Measurements from ENCODE around the gene MGP. TPM values are rescaled to one million over a fixed set of nuclear protein-coding genes. Genes with fewer than 3 reads are reported as not detected.

The MGP gene
- total RNA-seq, 4 donors from 2014 or later: 506 to 706 (median 636) TPM

GRCh38 chr12:14880890-14881453 lies 4.7 kb downstream of the MGP start:
- H3K36me3 ChIP-seq: peaks cover 0 to 13% of the 10 kb centered on the region in 2 donors
- no peak overlapping the region for H3K27ac ChIP-seq
- no peaks in the 10 kb centered on the region for H3K27me3 ChIP-seq
- no peaks in the 10 kb centered on the region for H3K9me3 ChIP-seq
- peaks cover 0 to 20% (median 0%) of the 10 kb centered on the region in 3 donors for H3K4me1 ChIP-seq
- 68 to 78% methylated on average over 6 of the region's 6 CpGs for WGBS, 2 donors (ENCODE audit: low coverage in 1 of 2)
- H3K4me3 ChIP-seq: no peak overlapping the region
- TF ChIP-seq POLR2A (IDR thresholded peaks at IDR 0.05) (no peak), EP300 (IDR thresholded peaks at IDR 0.05) (no peak), POLR2AphosphoS5 (IDR thresholded peaks at IDR 0.05) (no peak), CTCF (IDR thresholded peaks at IDR 0.05) (no peak)
- ATAC-seq: no peak

DNA sequence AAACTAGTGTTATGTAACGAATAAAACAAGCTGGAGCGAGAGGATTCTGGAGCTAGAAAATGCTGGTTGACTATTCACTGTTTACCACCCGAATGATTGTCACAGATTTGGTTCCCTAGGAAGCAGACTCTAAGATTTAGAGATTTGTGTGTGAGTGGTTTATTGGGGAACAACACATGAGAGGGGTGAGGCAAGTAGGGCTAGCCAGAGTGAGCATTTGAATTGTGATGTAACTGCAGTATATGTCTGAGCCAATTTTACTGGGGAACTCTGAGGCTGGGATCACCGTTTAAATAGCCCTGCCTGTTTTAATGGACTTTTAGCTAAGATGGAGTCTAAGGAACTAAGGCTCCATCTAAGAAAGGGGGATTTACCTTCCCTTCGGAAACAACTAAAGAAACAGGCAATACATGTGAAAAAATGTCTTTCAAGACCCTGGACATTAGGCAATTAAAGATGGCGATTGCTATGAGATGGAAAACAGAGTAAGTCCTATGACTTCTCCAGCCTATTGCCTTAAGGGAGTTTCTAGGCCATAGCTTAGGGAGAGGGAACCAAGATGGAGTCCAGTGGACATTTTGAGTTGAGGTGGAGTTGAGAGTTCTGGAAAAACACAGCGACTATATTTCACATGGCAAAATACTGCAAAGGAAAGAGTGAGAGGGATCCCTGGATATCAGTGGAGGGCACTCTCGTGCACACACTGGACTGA lies 6.3 kb downstream of the MGP start:
- Histone ChIP-seq H3K4me1 (peaks cover 0 to 13% (median 0%) of the 10 kb centered on the region in 3 donors), H3K27ac (no peak overlapping the region), H3K27me3 (no peaks in the 10 kb centered on the region), H3K4me3 (no peak overlapping the region), H3K36me3 (peaks cover 0 to 13% of the 10 kb centered on the region in 2 donors), H3K9me3 (no peaks in the 10 kb centered on the region)
- 76 to 86% methylated on average over 4 to 8 of the region's 8 CpGs for WGBS, 2 donors (ENCODE audit: low coverage in 1 of 2)
- no peak for TF ChIP-seq CTCF (IDR thresholded peaks at IDR 0.05)
- no peak for TF ChIP-seq POLR2A (IDR thresholded peaks at IDR 0.05)
- no peak for TF ChIP-seq EP300 (IDR thresholded peaks at IDR 0.05)
- peak; percentile 38 for ATAC-seq

DNA sequence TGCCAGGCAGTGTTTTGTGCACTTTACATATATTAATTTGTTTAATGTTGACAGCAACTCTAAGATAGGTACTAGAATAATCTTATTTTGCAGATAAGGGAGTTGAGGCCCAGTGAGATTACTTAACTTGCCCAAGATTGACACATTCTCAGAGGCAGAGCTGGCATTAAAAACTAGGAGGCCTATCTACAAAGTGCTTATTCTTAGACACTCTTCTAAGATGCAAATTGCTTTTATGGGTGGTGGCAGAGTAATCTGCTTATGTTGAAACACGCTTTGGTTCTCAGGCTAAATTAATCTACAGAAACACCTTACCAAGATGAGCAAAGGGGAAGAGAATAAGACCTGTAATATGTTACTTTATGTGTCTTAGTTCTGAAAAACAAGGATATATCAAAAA lies 7.2 kb downstream of the MGP start:
- no peaks in the 10 kb centered on the region for H3K9me3 ChIP-seq
- TF ChIP-seq CTCF (IDR thresholded peaks at IDR 0.05) (no peak), EP300 (IDR thresholded peaks at IDR 0.05) (no peak), POLR2A (IDR thresholded peaks at IDR 0.05) (no peak), POLR2AphosphoS5 (IDR thresholded peaks at IDR 0.05) (no peak)
- peaks cover 0 to 4% (median 0%) of the 10 kb centered on the region in 3 donors for H3K4me1 ChIP-seq
- no peak overlapping the region for H3K27ac ChIP-seq
- 86 to 89% methylated on average over 1 of the region's 1 CpG for WGBS, 2 donors (ENCODE audit: low coverage in 1 of 2)
- no peak for ATAC-seq
- H3K27me3 ChIP-seq: no peaks in the 10 kb centered on the region
- H3K36me3 ChIP-seq: peaks cover 0 to 13% of the 10 kb centered on the region in 2 donors
- no peak overlapping the region for H3K4me3 ChIP-seq

DNA sequence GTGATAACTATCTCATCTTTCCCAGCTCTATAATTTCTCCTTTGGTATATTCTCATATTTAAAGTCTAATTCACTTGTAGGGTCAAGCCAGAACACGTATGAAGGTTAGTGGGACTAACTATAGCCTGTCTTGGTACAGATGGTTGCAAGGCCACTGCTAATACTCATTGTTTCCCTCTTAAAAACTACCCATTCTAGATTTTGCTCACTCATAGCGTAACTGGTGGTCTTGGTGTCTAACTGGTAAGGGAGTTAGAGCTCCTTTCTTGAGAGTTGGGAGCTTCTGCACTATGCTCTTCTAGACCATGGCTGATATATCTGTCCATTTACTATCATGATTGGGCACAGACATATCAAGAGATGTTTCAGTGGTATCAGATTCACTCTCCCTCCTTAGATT lies 8.8 kb downstream of the MGP start:
- no peak for TF ChIP-seq EP300 (IDR thresholded peaks at IDR 0.05)
- no peak for TF ChIP-seq CTCF (IDR thresholded peaks at IDR 0.05)
- TF ChIP-seq POLR2A (IDR thresholded peaks at IDR 0.05): no peak
- TF ChIP-seq POLR2AphosphoS5 (IDR thresholded peaks at IDR 0.05): no peak
- H3K9me3 ChIP-seq: no peaks in the 10 kb centered on the region
- H3K27ac ChIP-seq: no peak overlapping the region
- H3K4me1 ChIP-seq: peaks cover 0 to 4% (median 0%) of the 10 kb centered on the region in 3 donors
- H3K36me3 ChIP-seq: peaks cover 0 to 6% of the 10 kb centered on the region in 2 donors
- ATAC-seq: no peak
- WGBS, 2 donors (ENCODE audit: low coverage in 1 of 2): 44 to 71% methylated on average over 1 to 2 of the region's 2 CpGs
- H3K27me3 ChIP-seq: no peaks in the 10 kb centered on the region
- no peak overlapping the region for H3K4me3 ChIP-seq

DNA sequence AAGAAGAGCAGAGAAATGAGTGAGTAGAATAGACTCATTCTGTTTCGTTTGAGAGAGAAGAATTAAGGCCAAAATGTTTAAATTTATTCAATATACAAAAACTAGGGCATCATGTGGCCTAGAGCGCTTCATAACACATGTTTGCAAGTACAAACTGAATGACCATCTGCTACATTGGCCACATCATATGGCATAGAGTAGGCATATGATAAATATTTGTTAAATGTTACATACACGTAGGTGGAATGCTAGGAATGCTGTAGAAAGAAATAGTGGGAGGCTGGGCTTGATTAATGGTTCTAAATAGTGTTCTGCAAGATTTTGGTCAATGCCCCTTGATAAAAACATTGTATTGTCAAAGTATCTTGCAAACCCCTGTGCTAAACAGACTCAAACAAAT lies 10.8 kb downstream of the MGP start:
- H3K9me3 ChIP-seq: no peaks in the 10 kb centered on the region
- 60 to 63% methylated on average over 3 of the region's 3 CpGs for WGBS, 2 donors (ENCODE audit: low coverage in 1 of 2)
- no peak overlapping the region for H3K4me3 ChIP-seq
- TF ChIP-seq EP300 (IDR thresholded peaks at IDR 0.05): no peak
- TF ChIP-seq POLR2AphosphoS5 (IDR thresholded peaks at IDR 0.05): no peak
- no peak for TF ChIP-seq POLR2A (IDR thresholded peaks at IDR 0.05)
- no peak for ATAC-seq
- peaks cover 0 to 9% (median 0%) of the 10 kb centered on the region in 3 donors for H3K4me1 ChIP-seq
- H3K27me3 ChIP-seq: no peaks in the 10 kb centered on the region
- H3K27ac ChIP-seq: no peak overlapping the region
- no peaks in the 10 kb centered on the region for H3K36me3 ChIP-seq
